Fibroblast of skin of abdomen (primary cell): ENCODE data around the gene SLC24A3.
"Not testable (repeated sequence)": the region's sequence is repeated elsewhere in the genome, so short reads cannot be mapped to it uniquely, and the experiment has no call there.

ENCODE experiments used
- DNase-seq: peaks from one replicate; pipeline ENCODE4 v3.0.0-alpha.2; 2013

Gene SLC24A3

DNA sequence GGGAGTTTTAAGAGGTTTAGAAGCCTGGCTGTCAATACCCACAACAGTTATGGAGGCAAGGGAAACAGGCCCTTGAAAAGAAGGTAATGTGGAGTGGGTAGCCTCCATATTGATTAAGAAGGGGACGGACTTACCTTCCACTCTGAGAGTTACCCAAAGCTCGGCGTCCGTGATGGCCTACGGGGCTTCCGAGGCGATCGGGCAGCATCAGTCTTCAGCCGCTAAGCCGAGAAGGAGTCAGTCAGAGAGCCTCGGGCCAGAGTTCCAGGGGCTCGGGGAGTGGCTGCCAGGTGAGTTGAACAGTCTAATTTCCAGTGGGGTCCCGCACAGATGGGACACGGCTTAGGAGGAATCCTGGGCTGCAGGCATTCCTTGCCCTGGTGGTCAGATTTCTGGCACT, 541.8 kb downstream of the SLC24A3 start:
- DNase-seq, result not testable (repeated sequence)

GRCh38 chr20:19756761-19757486, 544.5 kb downstream of the SLC24A3 start:
- DNase-seq, result no peak

- peak; percentile 87 for DNase-seq
Measured at GRCh38 chr20:19757487-19758132, 545.2 kb downstream of the SLC24A3 start.

DNA sequence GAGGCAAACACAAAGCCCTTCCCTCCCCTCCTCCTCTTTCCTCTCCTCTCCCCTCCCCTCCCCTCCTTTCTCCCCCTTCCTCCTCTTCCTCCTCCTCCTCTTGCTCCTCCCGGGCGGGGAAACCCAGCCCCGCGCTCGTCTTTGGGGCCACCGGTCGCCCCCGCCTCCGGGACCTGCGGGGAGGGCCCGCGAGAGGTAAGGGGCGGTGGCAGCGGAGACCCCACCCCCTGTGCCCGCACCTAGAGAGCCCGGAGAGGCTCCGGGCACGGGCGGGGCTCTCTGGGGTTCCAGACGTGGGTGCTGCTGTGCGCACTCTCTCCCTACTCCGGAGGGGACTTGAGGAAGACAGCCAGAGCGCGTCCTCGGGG, 545.7 kb downstream of the SLC24A3 start, which contains the start of gene RIN2:
Gene RIN2, plus strand, starts transcription at position 126 of the 368 bp plus-strand sequence. CDS start 131,344 bp downstream, outside the sequence.
- DNase-seq, result peak; percentile 14

DNA sequence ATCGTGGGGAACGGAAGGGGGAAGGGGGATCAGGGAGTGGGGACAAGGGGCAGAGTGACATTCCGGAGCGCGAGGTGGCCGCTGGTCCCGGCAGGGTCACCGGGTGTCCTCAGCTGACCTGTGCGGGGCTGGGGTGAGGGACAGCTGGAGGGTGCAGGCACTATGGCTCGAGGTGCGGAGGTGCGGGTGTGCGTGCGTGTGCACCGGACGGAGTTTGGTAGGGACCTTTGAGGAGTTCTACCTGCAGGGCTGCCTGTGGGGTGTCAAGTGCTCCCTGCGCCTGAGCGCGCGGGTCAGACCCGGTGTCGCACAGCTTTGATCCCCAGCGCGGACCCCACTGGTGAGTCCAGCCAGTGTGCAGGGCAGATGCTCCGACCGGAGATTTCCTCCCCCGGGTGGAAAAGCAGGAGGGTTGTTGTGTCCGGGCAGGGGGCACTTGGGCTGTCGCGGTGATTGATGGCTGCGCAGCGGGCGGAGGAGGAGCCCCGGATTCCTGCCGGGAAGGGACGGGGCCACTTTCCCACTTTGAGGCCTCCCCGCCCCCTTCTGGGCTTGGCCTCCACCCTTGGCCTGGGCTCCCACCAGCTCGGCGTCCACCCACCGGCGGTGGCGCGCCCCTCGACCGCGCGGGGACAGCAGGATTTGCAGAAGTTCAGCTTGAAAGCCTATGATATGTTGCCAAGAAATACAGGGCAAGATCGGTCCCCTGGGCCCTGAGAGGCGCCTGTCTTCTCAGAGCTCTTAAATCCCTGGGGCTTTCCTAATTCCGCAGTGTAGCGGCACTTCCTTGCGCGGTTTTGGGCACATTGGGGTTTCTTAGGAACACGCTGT, 546.3 kb downstream of the SLC24A3 start:
- peak; percentile 26 for DNase-seq

DNA sequence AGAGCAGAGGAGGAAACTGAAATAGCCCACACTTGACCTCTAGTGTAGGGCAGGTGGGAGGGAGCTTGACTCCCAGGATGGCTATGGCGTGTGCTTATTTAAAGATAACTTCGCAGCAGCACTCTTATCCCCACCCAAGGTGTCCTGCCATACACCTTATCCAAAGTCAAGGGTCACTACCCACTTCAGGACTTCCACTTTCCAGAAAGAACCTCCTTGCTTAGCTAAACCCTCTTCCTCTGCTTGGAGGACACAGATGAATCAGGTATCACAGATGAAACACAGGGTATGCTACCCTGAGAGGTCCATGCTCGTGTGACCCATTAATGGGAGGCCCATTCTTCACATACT, 547.9 kb downstream of the SLC24A3 start:
- no peak for DNase-seq

DNA sequence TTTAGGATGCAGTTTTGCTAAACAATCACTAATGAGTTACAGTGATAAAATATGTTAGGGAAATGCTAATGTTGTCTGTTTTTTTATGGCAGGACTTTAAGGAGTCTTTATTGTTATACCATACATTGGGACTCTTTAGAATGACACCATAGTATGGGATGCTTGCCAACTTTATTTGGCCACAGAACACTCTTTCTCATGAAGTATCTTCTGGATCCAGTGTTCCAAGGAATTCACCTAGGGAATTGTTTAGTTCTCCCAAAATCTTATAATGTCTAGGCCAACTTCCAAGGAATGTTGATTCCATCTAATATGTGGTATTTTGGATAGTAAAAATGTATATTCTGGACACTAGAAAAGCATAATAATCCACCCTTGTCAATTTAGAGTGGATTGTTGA, 548.9 kb downstream of the SLC24A3 start:
- DNase-seq, result no peak

DNA sequence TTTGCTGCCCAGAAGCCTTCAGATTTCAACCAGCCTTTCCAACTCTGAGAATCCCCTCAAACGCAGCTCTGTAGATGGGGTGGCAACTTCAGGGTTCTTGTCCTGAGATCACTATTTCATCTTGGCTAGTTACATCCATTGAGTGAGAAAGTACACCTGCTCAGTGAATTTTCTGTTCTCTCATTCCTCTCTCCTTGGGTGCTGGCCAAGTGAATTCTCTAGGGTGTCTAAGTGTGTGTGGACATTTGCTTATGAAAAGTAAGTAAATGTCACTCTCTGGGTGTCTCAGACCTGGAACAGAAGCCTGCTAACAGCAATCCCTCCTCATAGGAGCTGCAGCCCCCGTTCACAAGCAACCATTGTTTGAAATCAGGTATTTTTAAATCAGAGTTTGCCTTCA, 549.4 kb downstream of the SLC24A3 start:
- no peak for DNase-seq

DNA sequence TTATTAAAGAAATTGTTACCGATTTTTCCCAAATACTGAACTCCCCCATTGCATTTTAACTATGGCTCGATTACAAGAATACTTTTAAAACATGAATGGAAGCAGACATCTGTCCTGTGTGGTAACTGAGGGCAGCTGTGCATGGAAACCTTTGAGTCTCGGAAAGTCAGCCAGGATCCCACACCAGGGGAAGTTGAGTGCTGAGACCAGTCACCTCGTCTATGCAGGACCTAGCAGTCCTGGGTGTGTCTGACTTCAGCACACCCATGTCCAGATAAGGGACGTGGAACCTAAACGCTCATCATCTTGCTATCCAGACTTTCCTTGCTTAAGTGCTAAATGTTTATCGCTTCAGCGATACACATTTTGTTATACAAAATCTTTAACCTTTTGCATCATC, 551.8 kb downstream of the SLC24A3 start:
- no peak for DNase-seq

GRCh38 chr20:19765266-19765665, 552.8 kb downstream of the SLC24A3 start:
- no peak for DNase-seq

GRCh38 chr20:19765913-19766312, 553.5 kb downstream of the SLC24A3 start:
- DNase-seq, result no peak

DNA sequence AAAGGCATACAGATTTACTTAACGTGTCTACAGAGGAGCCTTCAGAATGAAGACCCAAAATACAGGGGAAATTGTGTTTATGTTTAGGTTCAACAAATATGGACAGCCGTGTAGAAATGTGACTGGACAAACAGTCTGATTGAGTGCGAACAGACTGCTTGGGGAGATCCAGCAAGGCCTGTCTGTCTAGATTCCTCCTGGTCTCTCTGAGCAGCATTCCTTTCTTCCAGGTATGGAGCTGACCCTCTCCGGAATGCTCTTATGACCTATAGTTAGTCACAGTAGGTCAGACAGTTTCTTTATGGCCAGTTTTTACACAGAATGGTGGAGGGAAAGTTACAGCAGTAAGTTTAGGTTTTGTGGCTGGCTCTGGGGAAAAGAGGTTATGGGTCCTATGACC, 554.6 kb downstream of the SLC24A3 start:
- no peak for DNase-seq

GRCh38 chr20:19768325-19768842, 555.9 kb downstream of the SLC24A3 start:
- no peak for DNase-seq

DNA sequence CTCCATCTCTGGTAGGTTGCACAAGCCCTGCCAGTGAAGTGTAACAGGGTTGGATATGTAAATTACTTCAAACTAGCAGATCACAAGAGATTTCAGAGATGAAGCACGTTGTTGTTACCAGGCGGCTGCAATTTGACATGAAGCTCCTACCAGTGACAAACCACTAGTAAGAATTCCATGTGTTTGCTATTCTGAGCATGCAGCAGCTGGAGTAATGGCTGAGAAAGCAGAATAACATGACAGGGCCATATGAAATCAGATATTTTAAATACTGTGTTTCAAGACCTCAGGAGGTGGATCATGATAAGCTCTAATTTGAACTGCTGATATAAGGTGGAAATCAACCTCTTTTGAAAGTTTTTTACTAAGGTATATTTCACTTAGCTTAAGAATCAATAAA, 557.1 kb downstream of the SLC24A3 start:
- DNase-seq, result no peak

DNA sequence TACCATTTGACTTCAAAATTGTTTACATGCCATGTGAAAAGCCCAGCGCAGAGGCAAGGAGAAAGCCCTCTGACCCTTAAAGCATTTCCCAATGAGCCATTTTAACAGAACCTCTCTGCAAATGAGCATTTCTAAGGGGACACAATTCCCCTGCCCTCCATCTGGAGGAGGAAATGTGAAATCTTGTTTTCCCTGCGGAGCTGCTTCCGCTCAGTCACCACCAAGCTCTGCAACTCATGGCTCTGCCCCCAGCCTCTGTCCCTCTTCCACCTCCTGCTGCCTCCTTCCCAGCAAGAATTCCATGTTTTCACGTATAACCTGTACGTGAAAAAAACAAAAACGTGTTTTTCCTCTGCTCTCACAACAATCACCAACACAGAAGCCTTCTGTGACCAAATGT, 557.9 kb downstream of the SLC24A3 start:
- DNase-seq, result no peak

GRCh38 chr20:19771031-19771430, 558.6 kb downstream of the SLC24A3 start:
- no peak for DNase-seq
